GM19467 (cell line): Measurements from ENCODE around the gene CCL16.
"Not testable (repeated sequence)": the region's sequence is repeated elsewhere in the genome, so short reads cannot be mapped to it uniquely, and the experiment has no call there.

Experiments used
- ATAC-seq: cut with Tn5 transposase; IDR thresholded peaks from one replicate; pipeline ENCODE4 v1.9.1; 2021; ENCODE audit warnings: mild to moderate bottlenecking, moderate library complexity; ENCODE audit not compliant: unreplicated experiment

Gene CCL16, protein sequence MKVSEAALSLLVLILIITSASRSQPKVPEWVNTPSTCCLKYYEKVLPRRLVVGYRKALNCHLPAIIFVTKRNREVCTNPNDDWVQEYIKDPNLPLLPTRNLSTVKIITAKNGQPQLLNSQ

GRCh38 chr17:35981246-35981645, at the start of gene CCL16:
CCL16 (minus strand) TSS chr17:35981497; CDS start chr17:35981420, 77 bp downstream.
- ATAC-seq = no peak

- no peak for ATAC-seq
These were observed 49.7 kb upstream of the CCL16 start for GRCh38 chr17:36030956-36031355.

GRCh38 chr17:36027761-36028160, 46.5 kb upstream of the CCL16 start:
- no peak for ATAC-seq

GRCh38 chr17:36024106-36024869, 43.0 kb upstream of the CCL16 start:
- ATAC-seq = no peak

- ATAC-seq = no peak
These were observed 38.1 kb upstream of the CCL16 start for GRCh38 chr17:36019423-36019822.

DNA sequence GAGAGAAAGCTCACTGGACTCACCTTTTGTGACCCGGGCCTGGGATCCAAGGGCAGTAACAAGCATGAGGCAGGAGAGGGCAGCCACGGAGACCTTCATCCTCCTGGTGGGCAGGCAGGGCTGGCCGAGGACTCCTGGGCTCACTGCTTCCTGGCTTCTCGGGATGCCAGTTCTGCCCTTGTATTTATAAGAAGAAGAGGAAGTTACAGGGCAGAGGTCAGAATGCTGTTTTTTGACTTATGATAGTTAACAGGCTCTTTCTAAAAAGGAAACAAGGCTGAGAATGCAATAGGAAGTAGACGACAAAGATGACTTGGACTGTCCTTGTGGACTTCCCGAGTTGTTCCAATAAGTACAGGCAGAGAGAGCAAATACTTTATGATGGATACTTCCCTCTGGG, 36.5 kb upstream of the CCL16 start, which contains the start of gene CCL23:
Gene CCL23 (minus strand): TSS at position 174 of the 400 bp plus-strand sequence. CDS start 75 bp downstream, at position 99.
- no peak for ATAC-seq

DNA sequence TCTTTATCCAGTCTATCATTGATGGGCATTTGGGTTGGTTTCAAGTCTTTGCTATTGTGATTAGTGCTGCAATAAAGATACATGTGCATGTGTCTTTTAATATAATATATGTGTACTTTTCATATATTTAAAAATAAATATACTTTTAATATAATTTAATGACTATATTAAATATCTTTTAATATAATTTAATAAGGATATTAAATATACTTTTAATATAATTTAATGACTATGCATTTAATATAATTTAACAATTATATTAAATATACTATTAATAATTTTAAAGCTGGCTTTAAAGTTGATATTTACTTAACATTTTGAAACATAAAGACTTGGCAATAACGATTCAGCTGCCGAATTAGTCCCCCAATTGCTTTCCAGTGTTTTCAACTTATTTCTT, 35.3 kb upstream of the CCL16 start:
- no peak for ATAC-seq

GRCh38 chr17:36015895-36016294, 34.6 kb upstream of the CCL16 start:
- not testable (repeated sequence) for ATAC-seq

DNA sequence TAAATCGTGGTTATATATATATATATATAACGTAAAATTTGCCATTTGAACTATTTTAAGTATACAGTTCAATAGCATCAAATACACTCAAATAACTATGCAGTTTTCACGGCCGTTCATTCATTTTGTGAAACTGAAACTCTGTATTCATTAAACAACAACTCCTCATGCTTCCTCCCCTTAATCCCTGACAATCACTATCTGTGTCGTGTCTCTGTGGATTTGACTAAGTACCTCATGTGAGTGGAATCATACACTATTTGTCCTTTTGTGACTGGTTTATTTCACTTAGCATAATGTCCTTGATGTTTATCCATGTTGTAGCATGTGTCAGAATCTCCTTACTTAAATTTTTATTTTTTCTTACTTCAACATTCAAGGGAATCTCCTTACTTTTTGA, 33.6 kb upstream of the CCL16 start:
- no peak for ATAC-seq

DNA sequence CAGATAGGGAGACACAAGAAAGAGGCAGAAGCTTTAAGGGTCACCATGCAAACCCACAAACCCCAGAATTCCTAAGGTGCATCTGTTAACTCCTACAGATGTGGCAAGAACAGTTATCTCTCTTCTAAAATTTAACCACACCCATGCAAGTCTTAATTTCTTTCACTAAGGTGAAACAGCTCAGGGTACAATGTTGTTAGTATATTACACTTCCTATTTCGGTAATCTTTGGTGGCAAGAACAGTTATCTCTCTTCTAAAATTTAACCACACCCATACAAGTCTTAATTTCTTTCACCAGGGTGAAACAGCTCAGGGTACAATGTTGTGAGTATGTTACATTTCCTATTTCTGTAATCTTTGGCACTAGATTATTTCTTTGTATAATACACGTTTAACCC, 29.9 kb upstream of the CCL16 start:
- ATAC-seq = no peak

GRCh38 chr17:36008998-36009665, 27.8 kb upstream of the CCL16 start:
- ATAC-seq = no peak

DNA sequence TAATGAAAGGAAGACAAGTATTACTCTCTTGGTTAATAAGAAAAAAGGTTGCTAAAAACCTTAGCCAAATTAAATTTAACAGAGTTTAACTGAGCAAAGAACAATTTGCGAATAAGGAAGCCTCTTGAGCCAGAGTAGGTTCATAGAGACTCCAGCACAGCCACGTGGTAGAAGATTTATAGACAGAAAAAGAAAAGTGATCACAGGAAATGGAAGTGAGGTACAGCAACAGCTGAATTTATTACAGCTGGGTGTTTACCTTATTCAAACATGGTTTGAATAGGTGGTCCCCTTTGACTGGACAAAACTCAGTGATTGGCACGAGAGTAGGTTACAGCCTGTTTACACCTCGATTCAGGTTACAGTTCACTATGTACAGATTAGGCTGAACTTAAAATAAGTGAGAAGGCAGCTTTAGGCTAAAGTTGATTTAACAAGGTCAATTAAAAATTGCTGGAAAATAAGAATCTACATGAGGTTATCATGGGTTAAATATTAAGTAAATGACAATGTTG, 23.4 kb upstream of the CCL16 start:
- no peak for ATAC-seq

GRCh38 chr17:36002631-36003030, 21.3 kb upstream of the CCL16 start:
- no peak for ATAC-seq

DNA sequence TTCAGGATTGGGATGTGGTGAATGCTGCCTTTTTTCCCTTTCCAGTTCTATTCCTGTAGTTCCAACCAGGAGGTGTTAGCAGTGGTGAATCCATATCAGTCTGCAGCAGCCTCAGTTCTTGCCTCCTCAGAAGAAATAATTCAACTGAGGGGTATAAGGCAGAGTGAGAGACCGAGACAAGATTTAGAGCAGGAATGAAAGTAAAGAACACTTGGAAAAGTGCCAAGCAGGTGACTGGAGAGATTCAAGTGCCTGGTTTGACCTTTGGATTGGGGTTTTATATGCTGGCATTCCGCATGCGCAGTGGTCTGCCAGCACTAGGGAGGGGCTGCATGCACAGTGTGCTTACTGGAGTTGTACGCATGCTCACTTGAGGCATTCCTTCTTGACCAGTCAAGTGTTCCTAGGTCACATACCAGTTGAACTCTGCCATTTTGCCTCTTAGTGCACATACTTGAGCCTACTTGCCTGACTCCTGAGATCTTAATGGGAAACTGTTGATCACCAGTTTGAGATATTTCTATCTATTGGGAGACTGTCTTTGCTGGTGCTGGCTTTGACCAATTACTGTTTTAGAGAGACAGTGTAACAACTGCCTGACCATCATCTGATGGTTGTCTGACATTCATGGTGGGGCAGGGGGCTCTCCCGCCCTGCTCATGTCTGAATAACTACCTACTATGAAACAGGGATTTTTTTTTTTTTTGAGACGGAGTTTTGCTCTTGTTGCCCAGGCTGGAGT, 20.7 kb upstream of the CCL16 start:
- ATAC-seq = no peak

- ATAC-seq = no peak
These were observed 19.9 kb upstream of the CCL16 start, which contains the start of gene CCL15 for GRCh38 chr17:36001110-36001771. CCL15 (minus strand) TSS chr17:36001553; CDS start chr17:36001492, 61 bp downstream.

DNA sequence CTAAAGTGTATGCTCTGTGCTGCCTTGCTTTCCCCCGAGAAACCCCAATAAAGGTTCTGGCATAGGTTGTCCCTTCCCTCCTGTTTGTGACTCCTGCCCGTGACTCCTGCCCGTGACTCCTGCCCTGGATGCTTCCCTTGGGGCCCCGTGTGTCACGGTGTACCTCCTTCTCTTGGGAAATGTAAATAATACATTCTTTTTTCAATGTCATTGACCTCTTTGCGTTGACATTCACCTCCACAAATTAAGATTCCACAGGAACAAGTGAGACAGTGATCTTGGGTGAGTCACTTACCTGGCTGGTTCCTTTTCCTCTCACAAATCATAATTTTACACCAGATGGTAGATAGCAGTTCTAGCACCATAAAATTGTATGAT, 19.4 kb upstream of the CCL16 start:
- ATAC-seq = no peak

GRCh38 chr17:35998756-35999155, 17.5 kb upstream of the CCL16 start:
- no peak for ATAC-seq

GRCh38 chr17:35998018-35998545, 16.8 kb upstream of the CCL16 start:
- no peak for ATAC-seq

GRCh38 chr17:35995346-35995745, 14.0 kb upstream of the CCL16 start:
- not testable (repeated sequence) for ATAC-seq

GRCh38 chr17:35991075-35991474, 9.8 kb upstream of the CCL16 start:
- no peak for ATAC-seq
